DND-41 (cell line): ENCODE results near the gene LYZL2.

ENCODE experiments used
- ATAC-seq: fragments of 200-7000 bp; cut with Tn5 transposase; 3 replicates; pipeline ENCODE4 v1.9.1; 2021; ENCODE audit warnings: low read depth; ENCODE audit not compliant: insufficient read depth
- DNase-seq: peaks from one replicate; pipeline ENCODE4 v3.0.0-alpha.2; 2020
- H2AFZ ChIP-seq: 2 replicates; pipeline ENCODE4 v1.6.0; 2012; ENCODE audit warnings: low read depth, low read length
- H3K27ac ChIP-seq: 2 replicates; pipeline ENCODE4 v1.5.1; 2012; ENCODE audit warnings: low read length, inconsistent platforms
- H3K27me3 ChIP-seq: fragments of 200-600 bp; sonication (generic); 2 replicates; pipeline ENCODE4 v1.6.0; 2012; ENCODE audit warnings: low read length, mild to moderate bottlenecking, inconsistent platforms; ENCODE audit not compliant: insufficient read depth, poor library complexity
- H3K36me3 ChIP-seq: 2 replicates; pipeline ENCODE4 v1.5.1; 2012; ENCODE audit warnings: low read length, inconsistent platforms; ENCODE audit not compliant: insufficient read depth
- H3K4me1 ChIP-seq: 2 replicates; pipeline ENCODE4 v1.5.1; 2012; ENCODE audit warnings: mild to moderate bottlenecking, low read length; ENCODE audit not compliant: insufficient read depth
- H3K4me2 ChIP-seq: 2 replicates; pipeline ENCODE4 v1.6.0; 2012; ENCODE audit warnings: mild to moderate bottlenecking, moderate library complexity, low read length, inconsistent platforms; ENCODE audit not compliant: insufficient read depth
- H3K4me3 ChIP-seq, 2 experiments: fragments of 200-600 bp in 1 of 2; shearing (Covaris generic) in 1 of 2; 2 replicates each; pipeline ENCODE4 v1.5.1; 2012 to 2016; ENCODE audit warnings: inconsistent platforms in 2 of 2, low read length in 2 of 2, mild to moderate bottlenecking in 2 of 2, low read depth in 1 of 2, moderate library complexity in 1 of 2
- H3K79me2 ChIP-seq: 2 replicates; pipeline ENCODE4 v1.6.0; 2012; ENCODE audit warnings: low read length, inconsistent platforms; ENCODE audit not compliant: insufficient read depth
- H3K9ac ChIP-seq: 2 replicates; pipeline ENCODE4 v1.6.0; 2012; ENCODE audit warnings: low read depth, mild to moderate bottlenecking, inconsistent platforms, low read length, moderate library complexity
- H3K9me3 ChIP-seq: 2 replicates; pipeline ENCODE4 v1.5.1; 2012; ENCODE audit warnings: low read length, moderate library complexity, mild to moderate bottlenecking, inconsistent platforms; ENCODE audit not compliant: insufficient read depth, severe bottlenecking
- H4K20me1 ChIP-seq: 2 replicates; pipeline ENCODE4 v1.6.0; 2012; ENCODE audit warnings: low read length; ENCODE audit not compliant: insufficient read depth
- EZH2 ChIP-seq: IDR thresholded peaks from 3 replicates; pipeline ENCODE4 v1.6.1; 2012; ENCODE audit warnings: borderline replicate concordance, low read depth, mild to moderate bottlenecking, moderate library complexity, low read length, inconsistent platforms; ENCODE audit not compliant: severe bottlenecking
- TF ChIP-seq, protein P1 (sequence below): IDR thresholded peaks from 2 replicates; pipeline ENCODE4 v1.5.1; 2012; ENCODE audit warnings: borderline replicate concordance, low read length, moderate library complexity, mild to moderate bottlenecking; ENCODE audit not compliant: poor library complexity, severe bottlenecking; ENCODE audit errors: extremely low read depth

LYZL2 gene

GRCh38 chr10:30577048-30577447 lies 52.5 kb downstream of the LYZL2 start:
- H3K4me3 ChIP-seq: no peak overlapping the region
- H3K4me2 ChIP-seq: no peak overlapping the region
- TF ChIP-seq, protein P1, sequence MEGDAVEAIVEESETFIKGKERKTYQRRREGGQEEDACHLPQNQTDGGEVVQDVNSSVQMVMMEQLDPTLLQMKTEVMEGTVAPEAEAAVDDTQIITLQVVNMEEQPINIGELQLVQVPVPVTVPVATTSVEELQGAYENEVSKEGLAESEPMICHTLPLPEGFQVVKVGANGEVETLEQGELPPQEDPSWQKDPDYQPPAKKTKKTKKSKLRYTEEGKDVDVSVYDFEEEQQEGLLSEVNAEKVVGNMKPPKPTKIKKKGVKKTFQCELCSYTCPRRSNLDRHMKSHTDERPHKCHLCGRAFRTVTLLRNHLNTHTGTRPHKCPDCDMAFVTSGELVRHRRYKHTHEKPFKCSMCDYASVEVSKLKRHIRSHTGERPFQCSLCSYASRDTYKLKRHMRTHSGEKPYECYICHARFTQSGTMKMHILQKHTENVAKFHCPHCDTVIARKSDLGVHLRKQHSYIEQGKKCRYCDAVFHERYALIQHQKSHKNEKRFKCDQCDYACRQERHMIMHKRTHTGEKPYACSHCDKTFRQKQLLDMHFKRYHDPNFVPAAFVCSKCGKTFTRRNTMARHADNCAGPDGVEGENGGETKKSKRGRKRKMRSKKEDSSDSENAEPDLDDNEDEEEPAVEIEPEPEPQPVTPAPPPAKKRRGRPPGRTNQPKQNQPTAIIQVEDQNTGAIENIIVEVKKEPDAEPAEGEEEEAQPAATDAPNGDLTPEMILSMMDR: no peak
- no peak for TF ChIP-seq EZH2
- no peak overlapping the region for H2AFZ ChIP-seq
- DNase-seq (no peak), ATAC-seq (no peak)
- no peak overlapping the region for H3K27ac ChIP-seq
- H3K4me1 ChIP-seq: no peaks in the 10 kb centered on the region
- H3K36me3 ChIP-seq: no peaks in the 10 kb centered on the region
- no peaks in the 10 kb centered on the region for H3K79me2 ChIP-seq
- H3K9me3 ChIP-seq: no peaks in the 10 kb centered on the region
- H3K9ac ChIP-seq: no peak overlapping the region
- peaks cover 12% of the 10 kb centered on the region for H3K27me3 ChIP-seq
- H4K20me1 ChIP-seq: no peaks in the 10 kb centered on the region

- Histone ChIP-seq H2AFZ (no peak overlapping the region), H3K9me3 (no peaks in the 10 kb centered on the region), H3K9ac (no peak overlapping the region), H3K36me3 (no peaks in the 10 kb centered on the region), H3K4me1 (no peaks in the 10 kb centered on the region), H3K27ac (no peak overlapping the region), H3K4me3 (no peak overlapping the region), H4K20me1 (no peaks in the 10 kb centered on the region), H3K4me2 (no peak overlapping the region), H3K79me2 (no peaks in the 10 kb centered on the region), H3K27me3 (peaks cover 12% of the 10 kb centered on the region)
- ATAC-seq (no peak), DNase-seq (no peak)
- TF ChIP-seq, protein P1: no peak
- TF ChIP-seq EZH2: no peak
These were observed 52.9 kb downstream of the LYZL2 start for GRCh38 chr10:30576641-30577040.

- Histone ChIP-seq H3K27me3 (peaks cover 5% of the 10 kb centered on the region), H3K4me1 (no peaks in the 10 kb centered on the region), H3K9ac (no peak overlapping the region), H3K36me3 (no peaks in the 10 kb centered on the region), H2AFZ (no peak overlapping the region), H3K27ac (no peak overlapping the region), H3K9me3 (no peaks in the 10 kb centered on the region), H4K20me1 (no peaks in the 10 kb centered on the region), H3K4me2 (no peak overlapping the region), H3K4me3 (no peak overlapping the region), H3K79me2 (no peaks in the 10 kb centered on the region)
- TF ChIP-seq, protein P1: no peak
- TF ChIP-seq EZH2: no peak
- ATAC-seq (no peak), DNase-seq (no peak)
These were observed 55.1 kb downstream of the LYZL2 start for GRCh38 chr10:30574432-30574796.

DNA sequence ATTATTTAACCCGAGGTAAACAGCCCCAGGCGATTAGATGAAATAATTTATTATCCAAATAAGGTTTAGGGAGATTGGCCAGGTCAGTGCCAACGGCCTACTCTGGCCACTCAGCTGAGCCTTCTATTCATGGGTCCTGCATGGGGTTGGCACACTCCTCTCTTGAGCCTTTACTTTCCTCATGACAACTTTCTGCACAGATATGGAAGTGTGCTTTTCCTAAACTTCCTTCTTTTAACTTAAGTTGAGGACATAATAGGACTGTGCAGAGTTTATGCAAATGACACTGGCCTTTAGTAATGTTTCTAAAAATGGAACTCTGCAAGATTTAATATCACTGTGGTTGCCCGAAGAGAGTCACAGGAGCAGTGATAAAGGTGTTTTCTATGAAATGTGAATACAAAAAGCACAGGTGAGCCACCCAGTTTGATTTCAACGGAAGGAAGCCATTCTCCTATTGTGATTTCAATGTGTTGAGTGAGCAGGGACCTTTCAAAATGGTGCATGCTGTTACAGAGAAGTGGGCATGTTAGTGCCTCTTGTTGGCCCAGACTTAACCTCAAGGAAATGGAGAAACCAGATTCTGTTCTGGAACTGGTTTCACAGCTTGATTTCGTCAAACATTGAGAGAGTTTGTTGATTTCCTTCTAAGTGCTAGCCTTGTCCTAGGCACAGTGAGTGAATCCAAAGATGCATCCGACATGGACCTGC lies 55.7 kb downstream of the LYZL2 start:
- Histone ChIP-seq H2AFZ (no peak overlapping the region), H4K20me1 (no peaks in the 10 kb centered on the region), H3K4me3 (no peak overlapping the region), H3K9me3 (no peaks in the 10 kb centered on the region), H3K36me3 (no peaks in the 10 kb centered on the region), H3K9ac (no peak overlapping the region), H3K27ac (no peak overlapping the region), H3K4me2 (no peak overlapping the region), H3K79me2 (no peaks in the 10 kb centered on the region), H3K27me3 (peaks cover 5% of the 10 kb centered on the region), H3K4me1 (no peaks in the 10 kb centered on the region)
- ATAC-seq (no peak), DNase-seq (no peak)
- TF ChIP-seq, protein P1: no peak
- TF ChIP-seq EZH2: no peak
